GM10248 (cell line): ENCODE measurements around the gene TMEM231.

Experiments
- CTCF ChIA-PET: fragments of 300-600 bp; sonication (Branson Sonifier 250); formaldehyde crosslinking; extraction: SDS; loops from one replicate; lab custom pipeline; 2021; ENCODE audit warnings: antibody characterized with exemption; lab: Yijun Ruan, JAX
- POLR2A ChIA-PET: fragments of 350-650 bp; sonication (Branson Sonifier 250); formaldehyde crosslinking; extraction: SDS; loops from one replicate; lab custom pipeline; 2020; ENCODE audit warnings: antibody characterized with exemption; lab: Yijun Ruan, JAX
- DNase-seq: peaks from one replicate; pipeline ENCODE4 v3.0.0; 2012; ENCODE audit errors: extremely low spot score
- TF ChIP-seq, protein P1 (sequence below): IDR thresholded peaks from 2 replicates; pipeline ENCODE4 v1.5.1; 2012; ENCODE audit warnings: mild to moderate bottlenecking, low read depth; ENCODE audit errors: extremely low read depth, missing control alignments, control extremely low read depth

Gene TMEM231

DNA sequence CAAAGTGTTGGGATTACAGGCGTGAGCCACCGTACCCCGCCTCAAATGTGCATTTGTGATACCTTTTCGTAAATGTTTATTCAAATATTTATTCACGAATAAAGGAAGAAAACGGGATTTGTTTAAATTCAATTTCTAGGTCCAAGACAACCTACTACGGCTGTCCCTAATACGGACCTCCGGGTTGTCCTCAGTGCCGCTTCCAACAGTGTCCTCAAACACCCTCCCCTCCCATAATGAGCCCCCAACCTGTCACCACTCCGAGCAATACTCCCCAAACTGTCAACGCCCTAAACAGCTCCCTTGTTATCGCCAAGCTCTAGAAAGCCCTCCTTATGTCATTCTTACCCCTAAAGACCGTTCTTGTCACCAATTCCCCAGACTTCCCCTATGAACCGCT lies 9.6 kb upstream of the TMEM231 start:
- CTCF ChIA-PET: interaction anchor here (1.0 to 4.1 kb wide), 8 partner anchors 10 to 366 kb away, joined by 3 to 26 read pairs (median 12); partner anchors contain the start of genes TMEM170A and TMEM231

DNA sequence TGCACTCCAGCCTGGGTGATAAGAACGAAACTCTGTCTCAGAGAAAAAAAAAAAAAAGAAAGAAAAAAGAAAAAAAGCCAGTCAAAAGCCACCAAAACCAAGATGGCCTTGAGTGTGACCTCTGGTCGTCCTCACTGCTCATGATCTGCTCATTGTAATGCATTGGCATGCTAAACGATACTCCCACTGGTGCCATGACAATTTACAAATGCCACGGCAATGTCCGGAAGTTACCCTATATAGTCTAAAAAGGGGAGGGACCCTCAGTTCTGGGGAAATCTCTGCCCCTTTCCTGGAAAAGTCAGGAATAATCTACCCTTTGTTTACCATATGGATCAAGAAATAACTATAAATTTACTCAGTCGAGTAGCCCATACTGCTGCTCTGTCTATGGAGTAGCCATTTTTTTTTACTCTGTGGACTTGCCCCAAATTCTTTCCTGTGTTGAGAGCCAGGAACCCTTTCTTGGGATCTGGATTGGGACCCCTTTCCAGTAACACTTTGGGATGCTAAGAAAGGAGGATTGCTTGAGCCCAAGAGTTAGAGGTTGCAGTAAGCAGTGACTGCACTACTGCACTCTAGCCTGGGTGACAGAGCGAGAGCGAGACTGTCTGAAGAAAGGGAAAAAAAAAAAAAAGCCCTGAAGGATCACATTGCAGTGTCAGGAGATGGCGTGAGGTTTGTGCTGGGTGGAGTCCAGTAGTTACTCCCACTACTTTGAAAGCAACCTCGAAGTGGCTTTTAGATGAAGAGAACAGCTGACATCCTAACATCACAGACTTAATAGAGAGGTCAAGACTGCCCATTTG lies 3.7 kb upstream of the TMEM231 start:
- ChIA-PET POLR2A (interaction anchor here (0.7 kb wide), 1 partner anchor 153 kb away, joined by 5 read pairs; no protein-coding TSS in a partner anchor), CTCF (interaction anchor here (0.8 to 13.8 kb wide), 6 partner anchors 10 to 87 kb away, joined by 3 to 104 read pairs (median 3); no protein-coding TSS in a partner anchor)
- TF ChIP-seq, protein P1, sequence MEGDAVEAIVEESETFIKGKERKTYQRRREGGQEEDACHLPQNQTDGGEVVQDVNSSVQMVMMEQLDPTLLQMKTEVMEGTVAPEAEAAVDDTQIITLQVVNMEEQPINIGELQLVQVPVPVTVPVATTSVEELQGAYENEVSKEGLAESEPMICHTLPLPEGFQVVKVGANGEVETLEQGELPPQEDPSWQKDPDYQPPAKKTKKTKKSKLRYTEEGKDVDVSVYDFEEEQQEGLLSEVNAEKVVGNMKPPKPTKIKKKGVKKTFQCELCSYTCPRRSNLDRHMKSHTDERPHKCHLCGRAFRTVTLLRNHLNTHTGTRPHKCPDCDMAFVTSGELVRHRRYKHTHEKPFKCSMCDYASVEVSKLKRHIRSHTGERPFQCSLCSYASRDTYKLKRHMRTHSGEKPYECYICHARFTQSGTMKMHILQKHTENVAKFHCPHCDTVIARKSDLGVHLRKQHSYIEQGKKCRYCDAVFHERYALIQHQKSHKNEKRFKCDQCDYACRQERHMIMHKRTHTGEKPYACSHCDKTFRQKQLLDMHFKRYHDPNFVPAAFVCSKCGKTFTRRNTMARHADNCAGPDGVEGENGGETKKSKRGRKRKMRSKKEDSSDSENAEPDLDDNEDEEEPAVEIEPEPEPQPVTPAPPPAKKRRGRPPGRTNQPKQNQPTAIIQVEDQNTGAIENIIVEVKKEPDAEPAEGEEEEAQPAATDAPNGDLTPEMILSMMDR: no peak
- no peak for DNase-seq

More for the DNA sequence above, 9.6 kb upstream of the TMEM231 start:
- POLR2A ChIA-PET: interaction anchor here (0.9 to 2.7 kb wide), 6 partner anchors 10 to 101 kb away, joined by 3 to 10 read pairs (median 4); partner anchors contain the start of genes ADAT1, KARS1, TERF2IP and TMEM170A
- TF ChIP-seq, protein P1: no peak
- DNase-seq: no peak

DNA sequence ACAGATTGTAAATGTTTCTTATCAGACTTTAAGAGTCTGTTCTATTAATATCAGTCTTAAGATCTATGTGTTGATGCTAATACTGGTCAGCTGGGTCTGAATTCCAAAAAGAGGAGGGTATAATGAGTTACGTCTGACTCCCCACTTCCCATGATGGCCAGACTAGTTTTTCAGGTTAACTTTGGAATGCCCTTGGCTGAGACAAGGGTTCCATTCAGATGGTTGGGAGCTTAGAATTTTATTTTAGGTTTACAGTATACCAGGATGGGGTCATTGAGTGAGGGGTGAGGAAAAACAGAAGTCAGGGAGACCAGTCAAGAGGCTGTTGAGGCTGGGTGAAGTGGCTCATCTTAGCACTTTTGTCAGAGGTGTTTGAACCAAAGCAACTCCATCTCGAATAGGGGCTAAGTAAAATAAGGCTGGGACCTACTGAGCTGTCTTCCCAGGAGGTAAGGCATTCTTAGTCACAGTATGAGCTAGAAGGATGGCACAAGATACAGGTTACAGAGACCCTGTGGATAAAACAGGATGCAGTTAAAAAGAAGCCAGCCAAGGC lies 2.9 kb upstream of the TMEM231 start:
- TF ChIP-seq, protein P1: no peak
- POLR2A ChIA-PET: no interaction called here
- CTCF ChIA-PET: interaction anchor here (0.6 to 13.8 kb wide), 4 partner anchors 12 to 61 kb away, joined by 3 to 104 read pairs (median 3); no protein-coding TSS in a partner anchor
- no peak for DNase-seq

DNA sequence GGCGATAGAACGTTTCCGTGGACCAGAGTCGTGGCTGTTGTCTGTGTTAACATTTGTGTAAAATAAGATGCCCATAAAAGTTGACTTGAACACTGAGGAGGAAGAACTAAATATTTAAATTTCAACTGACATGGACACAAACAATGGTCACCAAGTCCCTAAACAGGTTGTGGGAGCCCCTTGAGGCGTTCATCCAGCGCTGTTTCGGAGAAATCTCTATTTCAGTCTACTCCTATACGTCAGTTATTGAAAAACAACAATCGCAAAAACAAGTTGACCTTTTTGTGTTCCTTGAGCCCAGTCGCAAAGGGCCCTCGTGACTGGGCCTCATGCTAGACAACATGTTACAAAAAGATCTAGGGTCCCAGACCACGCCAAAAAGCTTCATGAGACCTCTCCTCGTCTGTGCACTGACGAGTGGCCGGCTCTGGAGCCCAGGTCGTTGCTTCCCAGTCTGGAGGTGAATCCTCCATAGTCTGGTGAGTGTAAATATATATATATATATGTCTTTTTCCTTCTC lies 439 bp upstream of the TMEM231 start:
- ChIA-PET CTCF (interaction anchor here (1.0 to 13.8 kb wide), 4 partner anchors 9 to 91 kb away, joined by 5 to 104 read pairs (median 20); partner anchors contain the start of genes ADAT1, GABARAPL2 and TMEM170A), POLR2A (interaction anchor here (1.0 kb wide), 1 partner anchor 9 kb away, joined by 10 read pairs; the partner anchor contains the start of gene GABARAPL2)
- TF ChIP-seq, protein P1: no peak

DNA sequence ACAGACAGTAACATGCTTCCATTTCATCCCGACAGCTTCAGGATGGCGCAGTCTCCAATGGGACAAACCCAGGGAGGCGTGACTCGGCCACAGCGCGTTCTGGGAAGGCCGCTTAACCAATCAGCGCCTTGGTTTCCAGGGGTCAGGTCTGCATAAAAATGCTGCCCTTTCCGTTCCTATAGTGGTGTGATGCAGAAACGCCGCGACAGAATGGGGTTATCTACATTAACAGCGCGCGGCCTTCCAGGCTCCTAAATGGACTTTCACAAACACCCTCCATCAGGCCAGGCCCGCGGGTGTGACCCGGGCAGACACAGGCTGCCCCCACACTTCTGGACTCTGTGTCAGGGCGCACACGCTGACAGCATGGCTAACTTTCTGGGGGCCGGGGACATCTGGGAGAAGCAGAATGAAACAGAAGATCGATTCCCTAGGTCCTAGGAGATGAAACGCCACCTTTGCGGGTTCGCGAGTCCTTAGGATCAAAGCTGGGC lies 792 bp downstream of the TMEM231 start:
- TF ChIP-seq, protein P1: no peak
- peak; percentile 68 for DNase-seq
- ChIA-PET POLR2A (interaction anchor here (1.0 kb wide), 2 partner anchors 10 to 16 kb away, joined by 3 to 10 read pairs; partner anchors contain the start of gene GABARAPL2), CTCF (interaction anchor here (1.6 to 13.8 kb wide), 4 partner anchors 9 to 90 kb away, joined by 4 to 104 read pairs (median 20); partner anchors contain the start of genes GABARAPL2 and TMEM170A)

More for the DNA sequence above, 439 bp upstream of the TMEM231 start:
- no peak for DNase-seq
